ENCODE measurements around the gene FGD3.

DNA sequence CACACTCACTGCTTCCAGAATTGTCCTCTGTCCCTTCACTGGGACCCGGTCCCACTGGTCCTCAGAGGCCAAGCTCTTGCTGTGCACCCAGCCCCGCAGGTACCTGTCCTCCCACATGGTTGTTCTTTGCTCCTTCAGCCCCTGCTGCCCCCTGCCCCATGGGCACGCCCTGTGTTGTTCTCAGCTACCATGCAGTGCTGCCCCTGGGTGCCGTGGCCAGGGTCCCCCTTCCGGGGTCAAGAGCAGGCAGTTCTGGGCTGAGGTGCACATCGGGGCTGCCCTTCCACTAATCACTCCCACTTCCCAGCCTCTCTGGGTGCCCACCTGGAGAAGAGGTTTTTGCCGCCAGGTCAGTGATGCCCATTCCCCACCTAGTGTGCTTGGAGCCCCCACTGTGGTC lies 79.3 kb downstream of the FGD3 start:
- TF ChIP-seq, protein P1, sequence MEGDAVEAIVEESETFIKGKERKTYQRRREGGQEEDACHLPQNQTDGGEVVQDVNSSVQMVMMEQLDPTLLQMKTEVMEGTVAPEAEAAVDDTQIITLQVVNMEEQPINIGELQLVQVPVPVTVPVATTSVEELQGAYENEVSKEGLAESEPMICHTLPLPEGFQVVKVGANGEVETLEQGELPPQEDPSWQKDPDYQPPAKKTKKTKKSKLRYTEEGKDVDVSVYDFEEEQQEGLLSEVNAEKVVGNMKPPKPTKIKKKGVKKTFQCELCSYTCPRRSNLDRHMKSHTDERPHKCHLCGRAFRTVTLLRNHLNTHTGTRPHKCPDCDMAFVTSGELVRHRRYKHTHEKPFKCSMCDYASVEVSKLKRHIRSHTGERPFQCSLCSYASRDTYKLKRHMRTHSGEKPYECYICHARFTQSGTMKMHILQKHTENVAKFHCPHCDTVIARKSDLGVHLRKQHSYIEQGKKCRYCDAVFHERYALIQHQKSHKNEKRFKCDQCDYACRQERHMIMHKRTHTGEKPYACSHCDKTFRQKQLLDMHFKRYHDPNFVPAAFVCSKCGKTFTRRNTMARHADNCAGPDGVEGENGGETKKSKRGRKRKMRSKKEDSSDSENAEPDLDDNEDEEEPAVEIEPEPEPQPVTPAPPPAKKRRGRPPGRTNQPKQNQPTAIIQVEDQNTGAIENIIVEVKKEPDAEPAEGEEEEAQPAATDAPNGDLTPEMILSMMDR (IDR thresholded peaks at IDR 0.05; ENCODE audit: low read length) = no peak
- no peak for TF ChIP-seq EZH2phosphoT487 (IDR thresholded peaks at IDR 0.05; ENCODE audit: low read length)
